Natural killer cell (primary cell): ENCODE results near the gene CBFA2T3. TPM values are rescaled to one million over a fixed set of nuclear protein-coding genes. Genes with fewer than 3 reads are reported as not detected.

Experiments
- ATAC-seq, 3 donors: fragments of 150-1000 bp in 2 of 3; fragments of 200-7000 bp in 1 of 3; cut with Tn5 transposase; 1 replicate in 1 of 3; 2 replicates in 2 of 3; pipeline ENCODE4 v1.10.0; 2021; ENCODE audit warnings: mild to moderate bottlenecking in 2 of 3, moderate library complexity in 2 of 3
- DNase-seq, 2 donors: peaks; one replicate each; pipeline versions ENCODE4 v3.0.0 to v3.0.0-alpha.2; 2013 to 2021; ENCODE audit warnings: mixed read lengths in 1 of 2
- H3K27ac ChIP-seq: one replicate; pipeline ENCODE4 v1.5.1; 2013; ENCODE audit warnings: mild to moderate bottlenecking, low read length
- H3K27me3 ChIP-seq: one replicate; pipeline ENCODE4 v1.6.1; 2013; ENCODE audit warnings: low read length; ENCODE audit not compliant: control insufficient read depth, insufficient read depth
- H3K36me3 ChIP-seq: one replicate; pipeline ENCODE4 v1.6.1; 2013; ENCODE audit warnings: low read length; ENCODE audit not compliant: control insufficient read depth, insufficient read depth
- H3K4me1 ChIP-seq: one replicate; pipeline ENCODE4 v1.6.1; 2013; ENCODE audit warnings: low read length; ENCODE audit not compliant: control insufficient read depth, insufficient read depth
- H3K4me3 ChIP-seq: one replicate; pipeline ENCODE4 v1.5.1; 2013; ENCODE audit warnings: low read length
- H3K9me3 ChIP-seq: one replicate; pipeline ENCODE4 v1.6.1; 2013; ENCODE audit warnings: low read length; ENCODE audit not compliant: control insufficient read depth, insufficient read depth
- H3K27ac Mint-ChIP-seq, 2 donors: one replicate each; pipeline ENCODE4 v1.8.0; 2022; ENCODE audit warnings: mild to moderate bottlenecking in 2 of 2, mixed read lengths in 2 of 2, moderate library complexity in 1 of 2
- H3K27me3 Mint-ChIP-seq, 2 donors: one replicate each; pipeline ENCODE4 v1.8.0; 2022; ENCODE audit warnings: low read depth in 2 of 2, mixed read lengths in 2 of 2
- H3K36me3 Mint-ChIP-seq: one replicate; pipeline ENCODE4 v1.8.0; 2022; ENCODE audit warnings: mixed read lengths
- H3K4me1 Mint-ChIP-seq, 2 donors: one replicate each; pipeline ENCODE4 v1.8.0; 2022; ENCODE audit warnings: mixed read lengths in 2 of 2
- H3K4me3 Mint-ChIP-seq: one replicate; pipeline ENCODE4 v1.8.0; 2022; ENCODE audit warnings: mild to moderate bottlenecking, moderate library complexity, mixed read lengths
- H3K9me3 Mint-ChIP-seq, 2 donors: one replicate each; pipeline ENCODE4 v1.8.0; 2022; ENCODE audit warnings: mixed read lengths in 2 of 2
- CTCF ChIP-seq: fragments of 200-600 bp; IDR thresholded peaks from one replicate; pipeline ENCODE4 v1.8.0; 2022; ENCODE audit warnings: antibody characterized with exemption
- WGBS: methylation state at CpG from one replicate; pipeline ENCODE4 v1.1.7; 2013; ENCODE audit warnings: missing lambda C conversion rate; ENCODE audit not compliant: insufficient coverage; 5-methylcytosine and 5-hydroxymethylcytosine counted together
- intact Hi-C: fragments of 100-400 bp; cut with micrococcal nuclease; formaldehyde crosslinking; loops from one replicate; pipeline ENCODE4 v1.14.2; 2022
- total RNA-seq, 4 donors: library from RNA; stranded (reverse); fragments of 120-200 nt in 1 of 4; gene quantifications; one replicate each; pipeline versions ENCODE4 v1.2.3 to v1.2.4, GENCODE V29; 2013 to 2022

CBFA2T3 gene
- total RNA-seq, 3 donors from 2014 or later (not counting 1 experiment from before 2014, with no cell fraction given), result 2.5 to 7.8 (median 4.2) TPM

GRCh38 chr16:88883117-88883895 lies 93.7 kb downstream of the CBFA2T3 start:
- WGBS, result 96% methylated on average over 49 of the region's 49 CpGs

GRCh38 chr16:88882358-88883030 lies 94.5 kb downstream of the CBFA2T3 start:
- Histone ChIP-seq H3K36me3 (no peaks in the 10 kb centered on the region), H3K27ac (no peak overlapping the region), H3K27me3 (no peaks in the 10 kb centered on the region), H3K4me1 (peaks cover 5% of the 10 kb centered on the region), H3K4me3 (no peak overlapping the region), H3K9me3 (no peaks in the 10 kb centered on the region)
- H3K4me3 Mint-ChIP-seq, result no peak overlapping the region
- H3K27ac Mint-ChIP-seq, result peak overlapping the region in 1 of 2 donors; percentile 52
- H3K4me1 Mint-ChIP-seq, result peaks cover 0 to 6% of the 10 kb centered on the region in 2 donors
- no peak for DNase-seq
- no peaks in the 10 kb centered on the region for H3K9me3 Mint-ChIP-seq
- H3K36me3 Mint-ChIP-seq, result no peaks in the 10 kb centered on the region
- no peak for TF ChIP-seq CTCF
- peak in 2 of 3 donors; percentile 20 to 36 for ATAC-seq
- intact Hi-C loops, result no loop called here
- no peaks in the 10 kb centered on the region for H3K27me3 Mint-ChIP-seq
- WGBS, result 85% methylated on average over 25 of the region's 26 CpGs

More at GRCh38 chr16:88883117-88883895, 93.7 kb downstream of the CBFA2T3 start:
- Histone ChIP-seq H3K27ac (no peak overlapping the region), H3K36me3 (no peaks in the 10 kb centered on the region), H3K4me3 (no peak overlapping the region), H3K4me1 (peaks cover 5% of the 10 kb centered on the region), H3K9me3 (no peaks in the 10 kb centered on the region), H3K27me3 (no peaks in the 10 kb centered on the region)
- Mint-ChIP-seq H3K4me3 (no peak overlapping the region), H3K4me1 (peaks cover 0 to 6% of the 10 kb centered on the region in 2 donors), H3K27me3 (no peaks in the 10 kb centered on the region), H3K36me3 (no peaks in the 10 kb centered on the region), H3K27ac (no peak overlapping the region), H3K9me3 (no peaks in the 10 kb centered on the region)
- DNase-seq (no peak), ATAC-seq (no peak)
- intact Hi-C loops, result no loop called here
- no peak for TF ChIP-seq CTCF

- Mint-ChIP-seq H3K27ac (peak overlapping the region in 1 of 2 donors; percentile 52), H3K36me3 (no peaks in the 10 kb centered on the region), H3K27me3 (no peaks in the 10 kb centered on the region), H3K4me3 (no peak overlapping the region), H3K4me1 (peaks cover 0 to 6% of the 10 kb centered on the region in 2 donors), H3K9me3 (no peaks in the 10 kb centered on the region)
- Histone ChIP-seq H3K9me3 (no peaks in the 10 kb centered on the region), H3K27ac (no peak overlapping the region), H3K36me3 (no peaks in the 10 kb centered on the region), H3K4me3 (no peak overlapping the region), H3K27me3 (no peaks in the 10 kb centered on the region), H3K4me1 (peaks cover 5% of the 10 kb centered on the region)
- DNase-seq (no peak), ATAC-seq (no peak)
- TF ChIP-seq CTCF, result no peak
- intact Hi-C loops, result no loop called here
- 95% methylated on average over 27 of the region's 27 CpGs for WGBS
Observed at GRCh38 chr16:88881675-88882357, 95.2 kb downstream of the CBFA2T3 start.
